HepG2 (cell line): ENCODE measurements around the gene CLHC1. TPM values are rescaled to one million over a fixed set of nuclear protein-coding genes. Genes with fewer than 3 reads are reported as not detected.
A peak's percentile ranks its signal among the peaks of the same experiment; 100 is the strongest.

ENCODE experiments used
- ATAC-seq: fragments of 200-7000 bp; cut with Tn5 transposase; 3 replicates; pipeline ENCODE4 v1.9.1; 2020; ENCODE audit warnings: mild to moderate bottlenecking, moderate library complexity
- BruUV-seq: library from RNA; stranded (reverse); fragments of 400-500 nt; replicated peaks from 2 replicates; lab custom pipeline; 2021; lab: Mats Ljungman, UMichigan
- CTCF ChIA-PET: fragments of 300-600 bp; formaldehyde crosslinking; extraction: SDS; loops from one replicate; lab custom pipeline; 2021; ENCODE audit warnings: low total read pairs, inconsistent platforms, low intra/inter-chr PET ratio; lab: Yijun Ruan, JAX
- POLR2A ChIA-PET: fragments of 350-600 bp; sonication (Branson Sonifier 250); formaldehyde crosslinking; loops from one replicate; lab custom pipeline; 2020; ENCODE audit warnings: antibody characterized with exemption, inconsistent platforms; lab: Yijun Ruan, JAX
- DNase-seq: peaks from one replicate; pipeline ENCODE4 v3.0.0-alpha.2; 2015; ENCODE audit warnings: low spot score
- FAIRE-seq: peaks from 3 replicates; lab custom pipeline; 2011; peaks lifted over from hg19 to GRCh38; lab: Jason Lieb, UNC
- H2AFZ ChIP-seq: one replicate; pipeline ENCODE4 v1.6.1; 2011; ENCODE audit warnings: low read length, inconsistent platforms
- H3K27ac ChIP-seq: fragments of 300-600 bp; 3 replicates; pipeline ENCODE4 v1.8.0; 2011; ENCODE audit warnings: mixed run types, mild to moderate bottlenecking, mixed read lengths, low read length, inconsistent platforms; ENCODE audit not compliant: insufficient read depth; ENCODE audit errors: extremely low read length
- H3K27me3 ChIP-seq, 2 experiments: fragments of 200-600 bp in 1 of 2; 2 replicates in 1 of 2; 3 replicates in 1 of 2; pipeline versions ENCODE4 v1.6.0 to v1.8.0; 2011; ENCODE audit warnings: low read length in 2 of 2, mild to moderate bottlenecking in 2 of 2, moderate library complexity in 2 of 2, inconsistent platforms in 1 of 2; ENCODE audit not compliant: insufficient read depth in 2 of 2, control insufficient read depth in 1 of 2
- H3K36me3 ChIP-seq, 2 experiments: fragments of 200-600 bp in 1 of 2; replicated peaks in 1 of 2; 2 replicates in 1 of 2; 3 replicates in 1 of 2; pipeline versions ENCODE4 v1.5.1 to v1.8.0; 2011; ENCODE audit warnings: low read length in 2 of 2, inconsistent platforms in 1 of 2; ENCODE audit not compliant: insufficient read depth in 2 of 2, control insufficient read depth in 1 of 2
- H3K4me1 ChIP-seq: 2 replicates; pipeline ENCODE4 v1.5.1; 2012; ENCODE audit warnings: low read length, inconsistent platforms; ENCODE audit not compliant: insufficient read depth
- H3K4me2 ChIP-seq: 2 replicates; pipeline ENCODE4 v1.6.0; 2011; ENCODE audit warnings: low read depth, low read length, inconsistent platforms
- H3K4me3 ChIP-seq, 3 experiments: fragments of 200-600 bp in 1 of 3; sonication (generic), shearing (Covaris generic) in 1 of 3; replicated peaks in 1 of 3; 2 replicates each; pipeline ENCODE4 v1.5.1; 2011 to 2016; ENCODE audit warnings: low read length in 3 of 3, inconsistent platforms in 2 of 3, low read depth in 2 of 3, mild to moderate bottlenecking in 2 of 3, control low read depth in 1 of 3, mixed read lengths in 1 of 3; ENCODE audit not compliant: insufficient read depth in 1 of 3
- H3K79me2 ChIP-seq: one replicate; pipeline ENCODE4 v1.6.1; 2011; ENCODE audit warnings: low read length, inconsistent platforms; ENCODE audit not compliant: insufficient read depth
- H3K9ac ChIP-seq: 2 replicates; pipeline ENCODE4 v1.6.0; 2011; ENCODE audit warnings: mild to moderate bottlenecking, low read depth, low read length, inconsistent platforms; ENCODE audit not compliant: insufficient read depth
- H3K9me3 ChIP-seq: 2 replicates; pipeline ENCODE4 v1.5.1; 2012; ENCODE audit warnings: mild to moderate bottlenecking, low read length
- H4K20me1 ChIP-seq: 2 replicates; pipeline ENCODE4 v1.6.0; 2011; ENCODE audit warnings: inconsistent platforms, mild to moderate bottlenecking, low read length, moderate library complexity; ENCODE audit not compliant: insufficient read depth
- AGO1 ChIP-seq: fragments of 200-400 bp; formaldehyde crosslinking; IDR thresholded peaks from 2 replicates; pipeline ENCODE4 v1.6.1; 2017; ENCODE audit warnings: mild to moderate bottlenecking, low read depth, low read length, moderate library complexity; ENCODE audit not compliant: poor library complexity, severe bottlenecking
- CEBPB ChIP-seq: IDR thresholded peaks from 2 replicates; pipeline ENCODE4 v1.6.1; 2011; ENCODE audit warnings: low read depth, low read length, improper control_type of control experiment, borderline replicate concordance
- ELK4 ChIP-seq: sonication (generic); formaldehyde crosslinking; IDR thresholded peaks from 2 replicates; pipeline ENCODE4 v1.9.0; 2021; ENCODE audit warnings: missing genetic modification reagents, borderline replicate concordance
- FOSL2 ChIP-seq: sonication (generic); formaldehyde crosslinking; IDR thresholded peaks from 2 replicates; pipeline ENCODE4 v1.4.0; 2020; ENCODE audit warnings: missing genetic modification reagents
- NFRKB ChIP-seq: fragments of 450-650 bp; IDR thresholded peaks from 2 replicates; pipeline ENCODE4 v1.6.1; 2017
- POLR2G ChIP-seq: fragments of 200-400 bp; formaldehyde crosslinking; IDR thresholded peaks from 2 replicates; pipeline ENCODE4 v1.6.1; 2018; ENCODE audit warnings: mild to moderate bottlenecking, low read depth, low read length, moderate library complexity
- RERE ChIP-seq: IDR thresholded peaks from 2 replicates; pipeline ENCODE4 v1.6.1; 2016; ENCODE audit warnings: low read depth, missing genetic modification reagents, missing compliant biosample characterization
- SRSF4 ChIP-seq: fragments of 200-400 bp; formaldehyde crosslinking; IDR thresholded peaks from one replicate; pipeline ENCODE4 v1.6.1; 2018; ENCODE audit warnings: mild to moderate bottlenecking, low read depth, low read length, moderate library complexity; ENCODE audit not compliant: poor library complexity, severe bottlenecking
- ZNF512B ChIP-seq: sonication (generic); formaldehyde crosslinking; IDR thresholded peaks from 2 replicates; pipeline ENCODE4 v1.5.1; 2020; ENCODE audit warnings: missing genetic modification reagents, mild to moderate bottlenecking, borderline replicate concordance
- ZNF550 ChIP-seq: sonication (generic); formaldehyde crosslinking; IDR thresholded peaks from 2 replicates; pipeline ENCODE4 v1.4.0; 2020; ENCODE audit warnings: mild to moderate bottlenecking, missing genetic modification reagents, borderline replicate concordance
- ZNF691 ChIP-seq: sonication (generic); formaldehyde crosslinking; IDR thresholded peaks from 2 replicates; pipeline ENCODE4 v1.4.0; 2020; ENCODE audit warnings: missing genetic modification reagents, low read depth, mild to moderate bottlenecking, borderline replicate concordance
- WGBS: methylation state at CpG from one replicate; pipeline ENCODE4 v1.1.6; 2017; ENCODE audit warnings: low lambda C conversion rate; 5-methylcytosine and 5-hydroxymethylcytosine counted together
- in situ Hi-C: cut with HindIII; loops from 2 replicates; pipeline ENCODE4 v1.10.0; 2017; ENCODE audit warnings: low pct_unique_long_range_greater_than_20kb; ENCODE audit not compliant: extremely low pct_ligation_motif_present
- intact Hi-C: fragments of 100-400 bp; cut with micrococcal nuclease; formaldehyde crosslinking; loops from one replicate; pipeline ENCODE4 v1.10.0; 2022; ENCODE audit not compliant: unreplicated experiment
- polyA plus RNA-seq, 8 experiments: library from polyadenylated mRNA; depleted of rRNA in 3 of 8; stranded (reverse) in 7 of 8; unstranded in 1 of 8; fragments of >200 nt; fragmentation: Illumina TruSeq in 4 of 8; extraction: Trizol in 4 of 8; gene quantifications; 2 replicates each; pipeline versions ENCODE4 v1.2.1 to v1.2.3, GENCODE V29; 2011 to 2016; ENCODE audit warnings: low read depth in 4 of 8, missing spikeins in 1 of 8, mixed read lengths in 1 of 8; ENCODE audit not compliant: insufficient read depth in 1 of 8
- total RNA-seq, 5 experiments: library from RNA; depleted of rRNA; stranded (reverse); fragments of >200 nt; fragmentation: Illumina TruSeq; extraction: Trizol; gene quantifications; 2 replicates each; pipeline ENCODE4 v1.2.3, GENCODE V29; 2016; ENCODE audit warnings: low read depth in 1 of 5

Gene CLHC1
- total and polyA plus RNA-seq, 2 of the 13 experiments (the other 11 are each of a cell fraction or from before 2014, with no cell fraction given): 9.8 to 12.6 TPM

- TF ChIP-seq ZNF512B (CRISPR knock-in tag) (no peak), FOSL2 (CRISPR knock-in tag) (no peak), ZNF691 (CRISPR knock-in tag) (no peak), CEBPB (peak; percentile 53; the same call in 1 of the 2 replicates), ZNF550 (CRISPR knock-in tag) (no peak), AGO1 (no peak), SRSF4 (no peak), NFRKB (no peak)
- TF ChIP-seq, all 625 proteins: peak for 20
Observed at GRCh38 chr2:55133467-55134315, 98.4 kb downstream of the CLHC1 start (continued).

- Histone ChIP-seq H3K4me1 (peaks cover 29% of the 10 kb centered on the region), H4K20me1 (no peaks in the 10 kb centered on the region), H3K9me3 (no peaks in the 10 kb centered on the region), H3K79me2 (no peaks in the 10 kb centered on the region), H3K27me3 (0 out of 5 replicates have a peak, but pooled peaks cover 0 to 4% of the 10 kb centered on the region in 2 experiments), H3K9ac (no peak overlapping the region), H3K27ac (no peak overlapping the region), H3K4me2 (no peak overlapping the region), H3K36me3 (no peaks in the 10 kb centered on the region), H3K4me3 (no peak overlapping the region), H2AFZ (no peak overlapping the region)
- ATAC-seq (no peak), FAIRE-seq (no peak), DNase-seq (no peak)
- POLR2A ChIA-PET: no interaction called here
- intact Hi-C loops (no loop called here), in situ Hi-C loops (no loop called here)
- BruUV-seq: no TSS peak
- CTCF ChIA-PET: no interaction called here
- whole genome bisulfite sequencing: 15% methylated on average over 1 of the region's 1 CpG
- TF ChIP-seq RERE (CRISPR knock-in tag) (no peak), ELK4 (no peak), POLR2G (no peak)
Observed at GRCh38 chr2:55130849-55131248, 101.2 kb downstream of the CLHC1 start.
